GM12878 (cell line): ENCODE results near the gene TNNT3. TPM values are rescaled to one million over a fixed set of nuclear protein-coding genes. Genes with fewer than 3 reads are reported as not detected.

Experiments
- ATAC-seq: fragments of 200-7000 bp; cut with Tn5 transposase; 3 replicates; pipeline ENCODE4 v1.9.1; 2020; ENCODE audit warnings: mild to moderate bottlenecking, moderate library complexity
- BruUV-seq: library from RNA; stranded (reverse); fragments of 400-500 nt; replicated peaks from 2 replicates; lab custom pipeline; 2021; lab: Mats Ljungman, UMichigan
- CTCF ChIA-PET: fragments of 300-600 bp; sonication (Branson Sonifier 250); formaldehyde crosslinking; extraction: SDS; loops from one replicate; lab custom pipeline; 2021; ENCODE audit warnings: inconsistent platforms; lab: Yijun Ruan, JAX
- POLR2A ChIA-PET: fragments of 350-600 bp; formaldehyde crosslinking; extraction: SDS; loops from one replicate; lab custom pipeline; 2021; ENCODE audit warnings: inconsistent platforms; lab: Charles Lee
- RAD21 ChIA-PET: fragments of 300-600 bp; sonication (Branson Sonifier 250); formaldehyde crosslinking; loops from one replicate; lab custom pipeline; 2023; ENCODE audit warnings: antibody characterized with exemption; ENCODE audit not compliant: unreplicated experiment; lab: Charles Lee
- SMC1A ChIA-PET: fragments of 300-600 bp; sonication (Branson Sonifier 250); formaldehyde crosslinking; loops from one replicate; lab custom pipeline; 2023; ENCODE audit not compliant: unreplicated experiment, uncharacterized antibody; lab: Charles Lee
- DNase-seq: peaks from one replicate; pipeline ENCODE4 v3.0.0-alpha.2; 2011; ENCODE audit warnings: low read depth, low spot score
- FAIRE-seq: peaks from 3 replicates; lab custom pipeline; 2011; peaks lifted over from hg19 to GRCh38; lab: Jason Lieb, UNC
- H2AFZ ChIP-seq: 2 replicates; pipeline ENCODE4 v1.6.0; 2011; ENCODE audit warnings: low read depth, low read length, control low read depth; ENCODE audit not compliant: control insufficient read depth
- H3K27ac ChIP-seq: 2 replicates; pipeline ENCODE4 v1.5.1; 2011; ENCODE audit warnings: control low read depth; ENCODE audit not compliant: control insufficient read depth, insufficient read depth
- H3K27me3 ChIP-seq, 2 experiments: replicated peaks in 1 of 2; 2 replicates each; pipeline versions ENCODE4 v1.6.0 to v1.6.1; 2011; ENCODE audit warnings: low read length in 1 of 2; ENCODE audit not compliant: control insufficient read depth in 2 of 2, insufficient read depth in 2 of 2
- H3K36me3 ChIP-seq, 2 experiments: 2 replicates each; pipeline ENCODE4 v1.5.1; 2011; ENCODE audit warnings: low read length in 1 of 2; ENCODE audit not compliant: control insufficient read depth in 2 of 2, insufficient read depth in 2 of 2
- H3K4me1 ChIP-seq: 2 replicates; pipeline ENCODE4 v1.6.1; 2011; ENCODE audit warnings: mild to moderate bottlenecking, low read length, moderate library complexity, mixed read lengths; ENCODE audit not compliant: control insufficient read depth, insufficient read depth
- H3K4me2 ChIP-seq: 2 replicates; pipeline ENCODE4 v1.6.0; 2011; ENCODE audit warnings: control low read depth; ENCODE audit not compliant: control insufficient read depth, insufficient read depth
- H3K4me3 ChIP-seq: fragments of 200-600 bp; sonication (generic); 2 replicates; pipeline ENCODE4 v1.5.1; 2016
- H3K79me2 ChIP-seq: 2 replicates; pipeline ENCODE4 v1.6.0; 2011; ENCODE audit warnings: low read length; ENCODE audit not compliant: control insufficient read depth, insufficient read depth
- H3K9ac ChIP-seq: 2 replicates; pipeline ENCODE4 v1.8.0; 2011; ENCODE audit warnings: low read length, control low read depth, mixed read lengths; ENCODE audit not compliant: control insufficient read depth, insufficient read depth
- H3K9me3 ChIP-seq: replicated peaks from 3 replicates; pipeline ENCODE4 v1.5.1; 2011; ENCODE audit warnings: mild to moderate bottlenecking, low read length; ENCODE audit not compliant: control insufficient read depth, insufficient read depth
- H4K20me1 ChIP-seq: 2 replicates; pipeline ENCODE4 v1.6.0; 2011; ENCODE audit not compliant: control insufficient read depth, insufficient read depth
- BCLAF1 ChIP-seq: fragments of 450-650 bp; IDR thresholded peaks from 2 replicates; pipeline ENCODE4 v1.6.1; 2017; ENCODE audit warnings: antibody characterized with exemption, mild to moderate bottlenecking, moderate library complexity
- HDAC2 ChIP-seq: fragments of 200-600 bp; sonication (generic); IDR thresholded peaks from 2 replicates; pipeline ENCODE4 v1.6.1; 2017
- PAX5 ChIP-seq: IDR thresholded peaks from 2 replicates; pipeline ENCODE4 v1.6.1; 2011; ENCODE audit warnings: low read depth, low read length, borderline replicate concordance
- RCOR1 ChIP-seq: conservative IDR thresholded peaks from 2 replicates; pipeline ENCODE4 v1.6.1; 2012; ENCODE audit warnings: low read depth, low read length, improper control_type of control experiment
- RFX5 ChIP-seq: IDR thresholded peaks from 2 replicates; pipeline ENCODE4 v1.6.1; 2011; ENCODE audit warnings: low read depth, low read length, improper control_type of control experiment
- SMAD5 ChIP-seq: IDR thresholded peaks from 2 replicates; pipeline ENCODE4 v1.6.1; 2016; ENCODE audit warnings: antibody characterized with exemption, low read depth
- SP1 ChIP-seq: IDR thresholded peaks from one replicate; pipeline ENCODE4 v1.6.1; 2011; ENCODE audit warnings: low read depth, low read length
- ZSCAN29 ChIP-seq: fragments of 450-650 bp; IDR thresholded peaks from 2 replicates; pipeline ENCODE4 v1.6.1; 2017; ENCODE audit warnings: mild to moderate bottlenecking, moderate library complexity
- ZZZ3 ChIP-seq: IDR thresholded peaks from 2 replicates; pipeline ENCODE4 v1.6.1; 2011; ENCODE audit warnings: low read depth; ENCODE audit not compliant: control insufficient read depth, insufficient read length
- WGBS: methylation state at CpG from one replicate; pipeline ENCODE4 v1.1.6; 2016; ENCODE audit warnings: low lambda C conversion rate; ENCODE audit not compliant: insufficient replicate concordance, insufficient coverage; ENCODE audit errors: missing lambda C conversion rate; 5-methylcytosine and 5-hydroxymethylcytosine counted together
- in situ Hi-C: fragments of 300-500 bp; cut with MboI; formaldehyde crosslinking; loops from 9 replicates; pipeline ENCODE4 v1.14.3; 2018; ENCODE audit warnings: mixed read lengths
- intact Hi-C: fragments of 100-400 bp; cut with micrococcal nuclease; formaldehyde crosslinking; loops from one replicate; pipeline ENCODE4 v1.14.2; 2022; ENCODE audit not compliant: unreplicated experiment
- polyA plus RNA-seq, 11 experiments: library from polyadenylated mRNA; depleted of rRNA in 4 of 11; unstranded in 6 of 11; stranded (reverse) in 5 of 11; fragments of >200 nt; fragmentation: Nextera tagmentation in 4 of 11; fragmentation: Illumina TruSeq in 1 of 11; extraction: Ambion mirVana in 4 of 11; extraction: Trizol in 1 of 11; gene quantifications; 1 replicate in 1 of 11; 2 replicates in 10 of 11; pipeline versions ENCODE4 v1.2.1 to v1.2.3, GENCODE V29; 2011 to 2016; ENCODE audit warnings: inconsistent platforms in 2 of 11, missing spikeins in 2 of 11, low read depth in 1 of 11
- total RNA-seq, 4 experiments: library from RNA; depleted of rRNA in 3 of 4; stranded (reverse); fragments of >200 nt in 3 of 4; fragmentation: Illumina TruSeq in 1 of 4; extraction: Trizol in 1 of 4; gene quantifications; 2 replicates each; pipeline versions ENCODE4 v1.2.1 to v1.2.3, GENCODE V29; 2013 to 2021
- TF ChIP-seq, protein P1 (sequence below): IDR thresholded peaks from 2 replicates; pipeline ENCODE4 v1.6.1; 2011; ENCODE audit warnings: low read depth, low read length, improper control_type of control experiment, borderline replicate concordance
- TF ChIP-seq, protein P2 (sequence below): fragments of 450-650 bp; formaldehyde crosslinking; IDR thresholded peaks from 2 replicates; pipeline ENCODE4 v1.4.0; 2022; ENCODE audit warnings: mild to moderate bottlenecking, moderate library complexity

TNNT3 gene
- total and polyA plus RNA-seq, 10 of the 15 experiments (the other 5 are each of a cell fraction or from before 2014, with no cell fraction given) = 0.40 to 0.50 TPM; not detected in 8

DNA sequence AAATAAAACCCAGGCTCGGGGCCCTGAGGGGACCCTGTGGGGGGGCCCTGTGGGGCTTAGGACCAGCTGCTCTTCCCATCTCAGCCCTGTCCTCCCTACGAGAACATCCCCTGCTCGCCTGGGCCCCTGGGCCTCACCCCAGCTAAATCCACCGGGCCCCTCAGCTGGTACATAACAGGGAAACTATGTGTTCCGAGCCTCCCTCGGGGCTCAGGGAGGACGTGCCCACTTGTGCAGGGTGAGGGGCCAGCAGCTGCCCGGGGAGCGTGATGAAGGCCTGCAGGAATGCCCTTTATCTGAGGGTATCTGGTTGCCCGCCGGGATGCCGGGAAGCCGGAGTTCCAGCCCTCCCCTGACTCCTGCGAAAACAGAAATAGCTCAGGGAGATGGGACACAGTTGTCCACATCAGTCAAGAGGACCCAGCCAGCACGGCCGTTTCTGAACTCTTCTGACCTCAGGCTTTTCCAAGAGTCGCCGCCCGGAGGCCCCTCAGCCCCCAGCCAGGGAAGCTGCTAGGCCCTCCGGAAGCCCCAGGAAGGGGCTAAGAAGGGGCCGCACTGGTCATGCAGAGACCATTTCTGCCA, 48.2 kb downstream of the TNNT3 start (continued):
- TF ChIP-seq ZSCAN29 = no peak
- no peak for TF ChIP-seq RFX5
- no peak for TF ChIP-seq HDAC2
- no peak for TF ChIP-seq RCOR1
- TF ChIP-seq, protein P1, sequence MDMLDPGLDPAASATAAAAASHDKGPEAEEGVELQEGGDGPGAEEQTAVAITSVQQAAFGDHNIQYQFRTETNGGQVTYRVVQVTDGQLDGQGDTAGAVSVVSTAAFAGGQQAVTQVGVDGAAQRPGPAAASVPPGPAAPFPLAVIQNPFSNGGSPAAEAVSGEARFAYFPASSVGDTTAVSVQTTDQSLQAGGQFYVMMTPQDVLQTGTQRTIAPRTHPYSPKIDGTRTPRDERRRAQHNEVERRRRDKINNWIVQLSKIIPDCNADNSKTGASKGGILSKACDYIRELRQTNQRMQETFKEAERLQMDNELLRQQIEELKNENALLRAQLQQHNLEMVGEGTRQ = no peak
- no peak for TF ChIP-seq ZZZ3
- no peak for TF ChIP-seq SMAD5

- RAD21 ChIA-PET = no interaction called here
- SMC1A ChIA-PET = no interaction called here
- in situ Hi-C loops (no loop called here), intact Hi-C loops (no loop called here)
- POLR2A ChIA-PET = no interaction called here
- no peak overlapping the region for H3K4me3 ChIP-seq
- H3K4me1 ChIP-seq = no peaks in the 10 kb centered on the region
- no peaks in the 10 kb centered on the region for H3K9me3 ChIP-seq
- TF ChIP-seq, protein P2, sequence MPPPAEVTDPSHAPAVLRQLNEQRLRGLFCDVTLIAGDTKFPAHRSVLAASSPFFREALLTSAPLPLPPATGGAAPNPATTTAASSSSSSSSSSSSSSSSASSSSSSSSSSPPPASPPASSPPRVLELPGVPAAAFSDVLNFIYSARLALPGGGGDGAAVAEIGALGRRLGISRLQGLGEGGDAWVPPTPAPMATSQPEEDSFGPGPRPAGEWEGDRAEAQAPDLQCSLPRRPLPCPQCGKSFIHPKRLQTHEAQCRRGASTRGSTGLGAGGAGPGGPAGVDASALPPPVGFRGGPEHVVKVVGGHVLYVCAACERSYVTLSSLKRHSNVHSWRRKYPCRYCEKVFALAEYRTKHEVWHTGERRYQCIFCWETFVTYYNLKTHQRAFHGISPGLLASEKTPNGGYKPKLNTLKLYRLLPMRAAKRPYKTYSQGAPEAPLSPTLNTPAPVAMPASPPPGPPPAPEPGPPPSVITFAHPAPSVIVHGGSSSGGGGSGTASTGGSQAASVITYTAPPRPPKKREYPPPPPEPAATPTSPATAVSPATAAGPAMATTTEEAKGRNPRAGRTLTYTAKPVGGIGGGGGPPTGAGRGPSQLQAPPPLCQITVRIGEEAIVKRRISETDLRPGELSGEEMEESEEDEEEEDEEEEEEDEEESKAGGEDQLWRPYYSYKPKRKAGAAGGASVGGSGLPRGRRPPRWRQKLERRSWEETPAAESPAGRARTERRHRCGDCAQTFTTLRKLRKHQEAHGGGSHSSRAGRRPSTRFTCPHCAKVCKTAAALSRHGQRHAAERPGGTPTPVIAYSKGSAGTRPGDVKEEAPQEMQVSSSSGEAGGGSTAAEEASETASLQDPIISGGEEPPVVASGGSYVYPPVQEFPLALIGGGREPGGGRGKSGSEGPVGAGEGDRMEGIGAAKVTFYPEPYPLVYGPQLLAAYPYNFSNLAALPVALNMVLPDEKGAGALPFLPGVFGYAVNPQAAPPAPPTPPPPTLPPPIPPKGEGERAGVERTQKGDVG (CRISPR knock-in tag) = no peak
- TF ChIP-seq PAX5 = no peak
- TF ChIP-seq SP1 = no peak
- no peak for TF ChIP-seq BCLAF1
- 60% methylated on average over 1 of the region's 24 CpGs for WGBS
- FAIRE-seq (no peak), ATAC-seq (no peak), DNase-seq (no peak)
- no peaks in the 10 kb centered on the region for H3K79me2 ChIP-seq
- H2AFZ ChIP-seq = no peak overlapping the region
- no TSS peak for BruUV-seq
- no peak overlapping the region for H3K4me2 ChIP-seq
- H4K20me1 ChIP-seq = no peaks in the 10 kb centered on the region
- CTCF ChIA-PET = no interaction called here
- H3K9ac ChIP-seq = no peak overlapping the region
- no peaks in the 10 kb centered on the region for H3K27me3 ChIP-seq
- H3K36me3 ChIP-seq = no peaks in the 10 kb centered on the region
- no peak overlapping the region for H3K27ac ChIP-seq
Observed at GRCh38 chr11:1968454-1969002, 49.0 kb downstream of the TNNT3 start.
